Osteocyte (in vitro differentiated cells): Measurements from ENCODE around the gene MAMDC4. TPM values are rescaled to one million over a fixed set of nuclear protein-coding genes. Genes with fewer than 3 reads are reported as not detected.

Experiments
- DNase-seq: peaks from one replicate; pipeline ENCODE4 v3.0.0; 2021; ENCODE audit warnings: mixed read lengths; ENCODE audit not compliant: unreplicated experiment; ENCODE audit errors: extremely low spot score
- H3K27ac Mint-ChIP-seq: one replicate; pipeline ENCODE4 v1.8.0; 2021; ENCODE audit warnings: mild to moderate bottlenecking, mixed read lengths; ENCODE audit not compliant: unreplicated experiment
- H3K27me3 Mint-ChIP-seq: one replicate; pipeline ENCODE4 v1.8.0; 2021; ENCODE audit warnings: mixed read lengths; ENCODE audit not compliant: unreplicated experiment
- H3K36me3 Mint-ChIP-seq: one replicate; pipeline ENCODE4 v1.8.0; 2021; ENCODE audit warnings: mixed read lengths; ENCODE audit not compliant: unreplicated experiment
- H3K4me1 Mint-ChIP-seq: one replicate; pipeline ENCODE4 v1.8.0; 2021; ENCODE audit warnings: mixed read lengths; ENCODE audit not compliant: unreplicated experiment
- H3K4me3 Mint-ChIP-seq: one replicate; pipeline ENCODE4 v1.8.0; 2021; ENCODE audit warnings: mild to moderate bottlenecking, moderate library complexity, mixed read lengths; ENCODE audit not compliant: unreplicated experiment
- H3K9me3 Mint-ChIP-seq: one replicate; pipeline ENCODE4 v1.8.0; 2021; ENCODE audit warnings: mixed read lengths; ENCODE audit not compliant: unreplicated experiment
- total RNA-seq: library from RNA; stranded (reverse); gene quantifications from 2 replicates; pipeline ENCODE4 v1.2.1, GENCODE V29; 2021
- TF ChIP-seq, protein P1 (sequence below): fragments of 200-600 bp; sonication (generic); IDR thresholded peaks from 2 replicates; pipeline ENCODE4 v1.5.0; 2021; ENCODE audit warnings: antibody characterized with exemption, mild to moderate bottlenecking, moderate library complexity

Gene MAMDC4
- total RNA-seq, 1 donor from 2014 or later: 9.4 TPM

DNA sequence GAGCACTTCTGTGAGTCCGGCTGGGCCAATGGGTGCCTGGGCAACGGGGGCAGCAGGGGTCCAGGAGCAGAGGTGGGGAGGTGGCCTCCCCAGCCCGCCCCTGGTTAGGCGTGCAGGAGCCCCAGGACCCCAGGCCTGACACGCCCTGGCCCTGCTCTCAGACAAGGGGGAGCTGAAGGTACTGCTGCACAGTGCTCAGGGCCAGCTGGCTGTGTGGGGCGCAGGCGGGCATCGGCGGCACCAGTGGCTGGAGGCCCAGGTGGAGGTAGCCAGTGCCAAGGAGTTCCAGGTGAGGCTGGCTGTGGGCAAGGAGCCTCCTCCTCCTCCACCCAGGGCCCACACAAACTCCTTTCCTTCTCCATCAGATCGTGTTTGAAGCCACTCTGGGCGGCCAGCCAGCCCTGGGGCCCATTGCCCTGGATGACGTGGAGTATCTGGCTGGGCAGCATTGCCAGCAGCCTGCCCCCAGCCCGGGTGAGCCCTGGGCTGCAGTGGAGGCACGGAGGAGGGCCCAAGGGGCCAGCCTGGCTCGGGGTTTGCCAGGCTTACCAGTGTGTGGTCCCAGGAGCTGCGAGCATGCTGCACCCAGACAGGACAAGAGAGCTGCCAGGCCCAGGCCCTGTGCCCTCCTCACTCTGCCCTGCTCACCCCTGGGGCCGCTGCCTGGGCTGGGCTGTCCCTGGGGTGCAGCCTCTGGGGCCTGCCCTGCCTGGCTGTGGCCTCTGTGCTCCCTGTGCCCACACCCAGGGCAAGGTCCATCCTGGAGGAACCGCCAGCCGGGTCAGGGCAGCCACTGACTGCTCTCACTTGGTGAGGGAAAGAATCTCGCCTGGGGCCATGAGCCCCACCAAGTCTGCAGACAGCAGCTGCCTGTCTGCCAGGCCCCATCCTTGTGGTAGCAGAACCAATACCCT is 7.0 kb downstream of the MAMDC4 start:
- no peak for DNase-seq
- H3K27me3 Mint-ChIP-seq: no peaks in the 10 kb centered on the region

DNA sequence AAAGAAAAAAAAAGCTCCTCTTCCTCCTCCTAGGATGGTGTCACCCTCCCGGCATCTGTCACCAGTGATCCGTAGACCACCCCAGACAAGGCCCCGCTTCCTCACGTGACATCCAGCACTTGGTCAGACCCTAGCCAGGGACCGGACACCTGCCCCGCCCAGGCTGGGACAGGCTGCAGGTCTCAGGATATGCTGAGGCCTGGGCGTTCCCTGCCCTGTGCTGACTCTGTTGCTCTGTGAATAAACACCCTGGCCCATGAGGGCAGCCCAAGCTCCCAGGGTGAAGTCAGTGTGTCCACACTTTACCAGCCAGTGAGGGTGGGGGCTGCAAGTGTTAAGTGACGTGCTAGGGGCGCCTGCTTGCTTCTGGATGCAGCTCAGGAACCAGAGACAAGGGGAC is 8.4 kb downstream of the MAMDC4 start:
- Mint-ChIP-seq H3K27ac (no peak overlapping the region), H3K36me3 (peaks cover 7% of the 10 kb centered on the region), H3K4me3 (no peak overlapping the region), H3K9me3 (no peaks in the 10 kb centered on the region), H3K27me3 (no peaks in the 10 kb centered on the region), H3K4me1 (peaks cover 12% of the 10 kb centered on the region)
- no peak for DNase-seq
- TF ChIP-seq, protein P1, sequence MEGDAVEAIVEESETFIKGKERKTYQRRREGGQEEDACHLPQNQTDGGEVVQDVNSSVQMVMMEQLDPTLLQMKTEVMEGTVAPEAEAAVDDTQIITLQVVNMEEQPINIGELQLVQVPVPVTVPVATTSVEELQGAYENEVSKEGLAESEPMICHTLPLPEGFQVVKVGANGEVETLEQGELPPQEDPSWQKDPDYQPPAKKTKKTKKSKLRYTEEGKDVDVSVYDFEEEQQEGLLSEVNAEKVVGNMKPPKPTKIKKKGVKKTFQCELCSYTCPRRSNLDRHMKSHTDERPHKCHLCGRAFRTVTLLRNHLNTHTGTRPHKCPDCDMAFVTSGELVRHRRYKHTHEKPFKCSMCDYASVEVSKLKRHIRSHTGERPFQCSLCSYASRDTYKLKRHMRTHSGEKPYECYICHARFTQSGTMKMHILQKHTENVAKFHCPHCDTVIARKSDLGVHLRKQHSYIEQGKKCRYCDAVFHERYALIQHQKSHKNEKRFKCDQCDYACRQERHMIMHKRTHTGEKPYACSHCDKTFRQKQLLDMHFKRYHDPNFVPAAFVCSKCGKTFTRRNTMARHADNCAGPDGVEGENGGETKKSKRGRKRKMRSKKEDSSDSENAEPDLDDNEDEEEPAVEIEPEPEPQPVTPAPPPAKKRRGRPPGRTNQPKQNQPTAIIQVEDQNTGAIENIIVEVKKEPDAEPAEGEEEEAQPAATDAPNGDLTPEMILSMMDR: no peak

More for the DNA sequence above, 7.0 kb downstream of the MAMDC4 start:
- Mint-ChIP-seq H3K4me1 (peaks cover 3% of the 10 kb centered on the region), H3K9me3 (no peaks in the 10 kb centered on the region), H3K4me3 (no peak overlapping the region), H3K36me3 (peaks cover 7% of the 10 kb centered on the region), H3K27ac (no peak overlapping the region)
- TF ChIP-seq, protein P1: no peak

DNA sequence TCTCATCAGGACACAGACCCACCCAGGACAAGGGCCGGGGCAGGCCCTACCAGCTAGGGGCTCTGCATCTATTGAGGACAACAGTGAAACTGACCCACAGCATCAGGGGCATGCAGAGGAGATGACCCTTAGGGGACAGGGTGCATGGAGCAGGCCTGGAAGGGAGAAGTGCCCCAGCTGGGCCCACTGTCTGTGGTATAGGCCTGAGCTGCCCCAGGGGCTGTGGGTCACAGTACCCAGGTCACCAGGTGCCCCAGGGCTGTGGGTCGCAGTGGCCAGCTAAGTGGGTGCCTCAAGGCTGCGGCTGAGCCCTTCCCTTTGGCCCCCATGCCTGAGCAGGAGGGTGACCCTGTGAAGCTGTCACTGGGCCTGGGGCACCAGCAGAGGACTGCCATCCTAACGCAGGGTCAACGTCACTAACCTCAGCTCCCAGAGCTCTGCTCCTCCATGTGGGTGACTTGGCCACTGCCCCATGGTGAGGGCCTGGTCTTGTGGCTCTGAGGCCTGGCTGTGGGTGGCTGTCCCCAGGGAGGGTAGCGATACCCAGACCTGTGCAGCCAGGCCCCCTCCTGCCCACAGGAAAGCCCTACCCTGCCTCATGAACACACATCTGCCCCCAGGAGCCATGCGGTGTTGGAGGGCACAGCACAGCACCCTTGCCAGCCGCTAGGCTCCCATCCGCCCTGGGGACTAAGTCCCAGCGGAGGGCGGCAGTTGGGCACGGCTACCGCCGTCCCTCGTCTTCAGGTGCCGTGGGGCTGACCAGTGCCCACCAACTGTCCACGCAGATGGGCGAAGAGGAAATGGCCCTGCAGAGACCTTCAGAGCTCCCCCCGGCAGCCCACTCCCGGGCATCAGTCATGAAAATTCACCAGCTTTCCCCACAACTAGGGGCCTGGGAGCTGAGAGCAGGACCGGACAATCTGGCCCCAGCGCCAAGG is 9.1 kb downstream of the MAMDC4 start:
- peaks cover 12% of the 10 kb centered on the region for H3K4me1 Mint-ChIP-seq
- peaks cover 7% of the 10 kb centered on the region for H3K36me3 Mint-ChIP-seq
- DNase-seq: no peak
- H3K27ac Mint-ChIP-seq: no peak overlapping the region
- no peak overlapping the region for H3K4me3 Mint-ChIP-seq
- TF ChIP-seq, protein P1: no peak
- no peaks in the 10 kb centered on the region for H3K9me3 Mint-ChIP-seq
- H3K27me3 Mint-ChIP-seq: no peaks in the 10 kb centered on the region

DNA sequence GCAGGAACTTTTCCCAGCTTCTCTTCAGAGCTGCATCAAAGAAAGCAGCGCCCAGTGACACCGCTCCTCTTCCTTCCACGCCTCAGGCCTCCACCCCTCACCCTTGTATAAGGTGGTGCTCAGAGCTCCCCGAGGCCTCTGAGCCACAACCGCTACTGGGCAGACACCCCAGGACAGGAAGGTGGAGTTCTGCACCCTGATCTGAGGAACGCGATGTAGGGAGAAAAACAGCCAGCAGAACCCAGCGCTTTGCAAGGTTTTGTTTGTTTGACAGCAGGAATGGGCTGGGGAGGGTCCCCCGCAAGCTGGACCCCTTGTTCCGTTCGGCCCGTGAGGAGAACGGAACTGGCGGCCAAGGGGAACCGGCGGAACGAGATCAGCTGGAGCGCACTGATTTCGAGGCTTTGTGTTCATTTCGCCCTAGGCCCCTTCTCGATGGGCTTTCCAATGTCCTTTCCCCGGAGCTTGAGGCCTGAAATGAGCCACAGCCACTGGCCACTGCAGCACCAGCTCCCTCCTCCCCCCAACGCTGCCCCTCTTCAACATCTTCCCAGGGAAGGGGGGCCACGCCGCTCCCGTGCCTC is 9.8 kb downstream of the MAMDC4 start:
- no peak for DNase-seq
- Mint-ChIP-seq H3K4me1 (peaks cover 12% of the 10 kb centered on the region), H3K4me3 (no peak overlapping the region), H3K27me3 (no peaks in the 10 kb centered on the region), H3K27ac (no peak overlapping the region), H3K36me3 (peaks cover 7% of the 10 kb centered on the region), H3K9me3 (no peaks in the 10 kb centered on the region)
- TF ChIP-seq, protein P1: no peak
